HG03097 (cell line): ENCODE results near the gene HOXD10.

Source experiments
- ATAC-seq: cut with Tn5 transposase; IDR thresholded peaks from one replicate; pipeline ENCODE4 v1.9.1; 2021; ENCODE audit not compliant: unreplicated experiment, low FRiP score

The HOXD10 gene

GRCh38 chr2:176105730-176106580 is 10.6 kb upstream of the HOXD10 start:
- no peak for ATAC-seq

- ATAC-seq = no peak
Measured at GRCh38 chr2:176106581-176107539, 9.7 kb upstream of the HOXD10 start, which contains the start of gene HOXD11. TSS of gene HOXD11 (plus strand) at chr2:176107280. CDS start at chr2:176107356, 76 bp downstream.

- ATAC-seq = no peak
Measured at GRCh38 chr2:176107731-176108181, 8.8 kb upstream of the HOXD10 start.

GRCh38 chr2:176109192-176109901 is 7.2 kb upstream of the HOXD10 start:
- ATAC-seq = no peak

- no peak for ATAC-seq
Measured at GRCh38 chr2:176109946-176110345, 6.6 kb upstream of the HOXD10 start.

- no peak for ATAC-seq
Measured at GRCh38 chr2:176110415-176111308, 5.9 kb upstream of the HOXD10 start.

- no peak for ATAC-seq
Measured at GRCh38 chr2:176111309-176111663, 5.3 kb upstream of the HOXD10 start.

- ATAC-seq = no peak
Measured at GRCh38 chr2:176111846-176112374, 4.7 kb upstream of the HOXD10 start.

- no peak for ATAC-seq
Measured at GRCh38 chr2:176112375-176113302, 3.9 kb upstream of the HOXD10 start.

GRCh38 chr2:176114120-176114929 is 2.3 kb upstream of the HOXD10 start:
- ATAC-seq = no peak

- ATAC-seq = no peak
Measured at GRCh38 chr2:176114930-176115625, 1.5 kb upstream of the HOXD10 start.

GRCh38 chr2:176117162-176117822 is 714 bp downstream of the HOXD10 start:
- no peak for ATAC-seq

GRCh38 chr2:176117823-176118371 is 1.3 kb downstream of the HOXD10 start:
- ATAC-seq = no peak

GRCh38 chr2:176118601-176119339 is 2.2 kb downstream of the HOXD10 start:
- no peak for ATAC-seq

- ATAC-seq = no peak
Measured at GRCh38 chr2:176120364-176121189, 4.0 kb downstream of the HOXD10 start.
